ENCODE measurements around the gene SNRK.

DNA sequence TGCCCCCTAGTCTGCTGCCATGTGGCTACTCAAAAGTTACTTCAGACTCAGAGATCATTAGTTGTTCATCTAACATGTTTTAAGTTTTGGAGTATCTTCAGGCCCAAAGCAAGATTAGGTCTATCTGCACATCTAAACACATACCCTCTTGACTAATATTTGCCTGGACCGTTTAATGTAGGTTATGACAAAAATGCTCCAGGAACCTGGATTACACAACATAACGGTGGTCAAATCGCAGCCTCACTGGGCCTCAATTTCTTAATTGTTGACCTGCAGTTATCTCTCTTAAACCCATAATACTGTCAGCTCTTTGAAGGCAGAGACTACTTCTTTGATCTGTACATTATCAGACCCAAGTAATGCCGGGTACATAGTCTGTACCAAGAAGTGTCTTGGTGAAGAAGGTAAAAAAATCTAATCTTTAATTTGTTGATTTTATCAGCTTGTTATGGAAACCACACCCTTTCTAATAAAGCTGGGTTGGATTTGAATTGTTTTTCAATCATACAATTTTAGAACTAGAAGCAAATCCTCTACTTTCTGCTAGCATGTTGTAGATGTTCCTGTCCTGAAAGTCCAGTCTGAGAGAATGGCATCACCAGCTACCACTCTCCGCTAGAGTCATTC, 3.6 kb downstream of the SNRK start:
- TF ChIP-seq, protein P1, sequence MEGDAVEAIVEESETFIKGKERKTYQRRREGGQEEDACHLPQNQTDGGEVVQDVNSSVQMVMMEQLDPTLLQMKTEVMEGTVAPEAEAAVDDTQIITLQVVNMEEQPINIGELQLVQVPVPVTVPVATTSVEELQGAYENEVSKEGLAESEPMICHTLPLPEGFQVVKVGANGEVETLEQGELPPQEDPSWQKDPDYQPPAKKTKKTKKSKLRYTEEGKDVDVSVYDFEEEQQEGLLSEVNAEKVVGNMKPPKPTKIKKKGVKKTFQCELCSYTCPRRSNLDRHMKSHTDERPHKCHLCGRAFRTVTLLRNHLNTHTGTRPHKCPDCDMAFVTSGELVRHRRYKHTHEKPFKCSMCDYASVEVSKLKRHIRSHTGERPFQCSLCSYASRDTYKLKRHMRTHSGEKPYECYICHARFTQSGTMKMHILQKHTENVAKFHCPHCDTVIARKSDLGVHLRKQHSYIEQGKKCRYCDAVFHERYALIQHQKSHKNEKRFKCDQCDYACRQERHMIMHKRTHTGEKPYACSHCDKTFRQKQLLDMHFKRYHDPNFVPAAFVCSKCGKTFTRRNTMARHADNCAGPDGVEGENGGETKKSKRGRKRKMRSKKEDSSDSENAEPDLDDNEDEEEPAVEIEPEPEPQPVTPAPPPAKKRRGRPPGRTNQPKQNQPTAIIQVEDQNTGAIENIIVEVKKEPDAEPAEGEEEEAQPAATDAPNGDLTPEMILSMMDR (tag by site-specific recombination; IDR thresholded peaks at IDR 0.05), result no peak
- no peak for TF ChIP-seq ZNF184 (tag by site-specific recombination; IDR thresholded peaks at IDR 0.05)
- no peak for TF ChIP-seq ZNF830 (tag by site-specific recombination; IDR thresholded peaks at IDR 0.05; ENCODE audit: low read depth)
- TF ChIP-seq ZNF155 (tag by site-specific recombination; IDR thresholded peaks at IDR 0.05), result no peak
- no peak for TF ChIP-seq ZNF707 (tag by site-specific recombination; IDR thresholded peaks at IDR 0.05)
- no peak for TF ChIP-seq ZNF175 (tag by site-specific recombination; IDR thresholded peaks at IDR 0.05)
- TF ChIP-seq SALL2 (tag by site-specific recombination; IDR thresholded peaks at IDR 0.05; ENCODE audit: borderline replicate concordance), result no peak
- TF ChIP-seq ZEB2 (tag by site-specific recombination; IDR thresholded peaks at IDR 0.05), result no peak
- TF ChIP-seq, protein P2, sequence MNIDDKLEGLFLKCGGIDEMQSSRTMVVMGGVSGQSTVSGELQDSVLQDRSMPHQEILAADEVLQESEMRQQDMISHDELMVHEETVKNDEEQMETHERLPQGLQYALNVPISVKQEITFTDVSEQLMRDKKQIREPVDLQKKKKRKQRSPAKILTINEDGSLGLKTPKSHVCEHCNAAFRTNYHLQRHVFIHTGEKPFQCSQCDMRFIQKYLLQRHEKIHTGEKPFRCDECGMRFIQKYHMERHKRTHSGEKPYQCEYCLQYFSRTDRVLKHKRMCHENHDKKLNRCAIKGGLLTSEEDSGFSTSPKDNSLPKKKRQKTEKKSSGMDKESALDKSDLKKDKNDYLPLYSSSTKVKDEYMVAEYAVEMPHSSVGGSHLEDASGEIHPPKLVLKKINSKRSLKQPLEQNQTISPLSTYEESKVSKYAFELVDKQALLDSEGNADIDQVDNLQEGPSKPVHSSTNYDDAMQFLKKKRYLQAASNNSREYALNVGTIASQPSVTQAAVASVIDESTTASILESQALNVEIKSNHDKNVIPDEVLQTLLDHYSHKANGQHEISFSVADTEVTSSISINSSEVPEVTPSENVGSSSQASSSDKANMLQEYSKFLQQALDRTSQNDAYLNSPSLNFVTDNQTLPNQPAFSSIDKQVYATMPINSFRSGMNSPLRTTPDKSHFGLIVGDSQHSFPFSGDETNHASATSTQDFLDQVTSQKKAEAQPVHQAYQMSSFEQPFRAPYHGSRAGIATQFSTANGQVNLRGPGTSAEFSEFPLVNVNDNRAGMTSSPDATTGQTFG (tag by site-specific recombination; IDR thresholded peaks at IDR 0.05; ENCODE audit: borderline replicate concordance), result no peak
- TF ChIP-seq ZXDB (tag by site-specific recombination; IDR thresholded peaks at IDR 0.05), result no peak
- TF ChIP-seq ATF2 (tag by site-specific recombination; IDR thresholded peaks at IDR 0.05; ENCODE audit: low read depth), result no peak
- TF ChIP-seq, protein P3, sequence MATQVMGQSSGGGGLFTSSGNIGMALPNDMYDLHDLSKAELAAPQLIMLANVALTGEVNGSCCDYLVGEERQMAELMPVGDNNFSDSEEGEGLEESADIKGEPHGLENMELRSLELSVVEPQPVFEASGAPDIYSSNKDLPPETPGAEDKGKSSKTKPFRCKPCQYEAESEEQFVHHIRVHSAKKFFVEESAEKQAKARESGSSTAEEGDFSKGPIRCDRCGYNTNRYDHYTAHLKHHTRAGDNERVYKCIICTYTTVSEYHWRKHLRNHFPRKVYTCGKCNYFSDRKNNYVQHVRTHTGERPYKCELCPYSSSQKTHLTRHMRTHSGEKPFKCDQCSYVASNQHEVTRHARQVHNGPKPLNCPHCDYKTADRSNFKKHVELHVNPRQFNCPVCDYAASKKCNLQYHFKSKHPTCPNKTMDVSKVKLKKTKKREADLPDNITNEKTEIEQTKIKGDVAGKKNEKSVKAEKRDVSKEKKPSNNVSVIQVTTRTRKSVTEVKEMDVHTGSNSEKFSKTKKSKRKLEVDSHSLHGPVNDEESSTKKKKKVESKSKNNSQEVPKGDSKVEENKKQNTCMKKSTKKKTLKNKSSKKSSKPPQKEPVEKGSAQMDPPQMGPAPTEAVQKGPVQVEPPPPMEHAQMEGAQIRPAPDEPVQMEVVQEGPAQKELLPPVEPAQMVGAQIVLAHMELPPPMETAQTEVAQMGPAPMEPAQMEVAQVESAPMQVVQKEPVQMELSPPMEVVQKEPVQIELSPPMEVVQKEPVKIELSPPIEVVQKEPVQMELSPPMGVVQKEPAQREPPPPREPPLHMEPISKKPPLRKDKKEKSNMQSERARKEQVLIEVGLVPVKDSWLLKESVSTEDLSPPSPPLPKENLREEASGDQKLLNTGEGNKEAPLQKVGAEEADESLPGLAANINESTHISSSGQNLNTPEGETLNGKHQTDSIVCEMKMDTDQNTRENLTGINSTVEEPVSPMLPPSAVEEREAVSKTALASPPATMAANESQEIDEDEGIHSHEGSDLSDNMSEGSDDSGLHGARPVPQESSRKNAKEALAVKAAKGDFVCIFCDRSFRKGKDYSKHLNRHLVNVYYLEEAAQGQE (tag by site-specific recombination; IDR thresholded peaks at IDR 0.05), result no peak
- no peak for TF ChIP-seq ZNF423 (tag by site-specific recombination; IDR thresholded peaks at IDR 0.05)
- no peak for TF ChIP-seq ZBTB49 (tag by site-specific recombination; IDR thresholded peaks at IDR 0.05; ENCODE audit: low read depth)

Data from HEK293 (cell line).